Fibroblast of the conjunctiva (primary cell): Measurements from ENCODE around the gene OGFRL1.
"Not testable (repeated sequence)": the region's sequence is repeated elsewhere in the genome, so short reads cannot be mapped to it uniquely, and the experiment has no call there.

ENCODE experiments used
- DNase-seq: peaks from one replicate; pipeline ENCODE4 v3.0.0-alpha.2; 2010; ENCODE audit warnings: low read depth

The OGFRL1 gene

DNA sequence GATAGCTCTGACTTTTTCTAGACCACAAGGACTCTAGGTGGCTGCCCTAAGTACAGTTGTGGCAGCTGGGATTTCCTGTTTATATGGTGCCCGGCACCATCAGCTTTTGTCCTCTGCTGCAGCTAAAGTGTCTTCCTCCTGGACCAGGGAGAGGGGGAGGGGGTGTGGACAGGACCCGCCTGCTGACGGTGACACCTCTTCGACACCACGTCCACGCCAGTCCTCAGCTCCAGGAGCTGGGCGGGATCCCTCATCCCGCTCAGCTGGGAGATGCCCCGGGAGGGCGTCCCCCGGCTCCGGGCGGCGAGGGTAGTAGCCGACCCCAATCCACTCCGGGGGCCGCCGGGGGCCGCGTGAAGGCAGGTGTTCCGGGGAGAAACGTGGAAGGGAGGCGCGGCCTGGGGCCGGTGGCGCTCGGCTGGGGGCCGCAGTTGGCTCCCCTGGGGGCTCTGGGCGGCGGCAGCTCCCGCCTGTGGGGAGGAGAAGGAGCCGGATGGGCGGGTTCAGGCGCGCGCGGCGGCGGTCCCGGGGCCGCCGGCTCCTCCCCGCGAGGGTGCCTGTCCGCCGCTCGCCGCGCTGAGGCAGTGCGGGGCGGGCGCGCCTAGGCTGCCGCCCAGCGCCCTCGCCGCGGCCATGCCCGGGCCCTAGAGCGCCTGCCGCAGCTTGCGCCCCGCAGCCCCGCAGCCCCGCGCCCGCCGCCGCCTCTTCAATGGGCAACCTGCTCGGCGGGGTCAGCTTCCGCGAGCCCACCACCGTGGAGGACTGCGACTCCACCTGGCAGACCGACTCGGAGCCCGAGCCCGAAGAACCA lies at the start of gene OGFRL1:
TSS of gene OGFRL1 (plus strand) at position 584 of the 811 bp plus-strand sequence. CDS start at position 710, 126 bp downstream.
- peak; percentile 37 for DNase-seq

DNA sequence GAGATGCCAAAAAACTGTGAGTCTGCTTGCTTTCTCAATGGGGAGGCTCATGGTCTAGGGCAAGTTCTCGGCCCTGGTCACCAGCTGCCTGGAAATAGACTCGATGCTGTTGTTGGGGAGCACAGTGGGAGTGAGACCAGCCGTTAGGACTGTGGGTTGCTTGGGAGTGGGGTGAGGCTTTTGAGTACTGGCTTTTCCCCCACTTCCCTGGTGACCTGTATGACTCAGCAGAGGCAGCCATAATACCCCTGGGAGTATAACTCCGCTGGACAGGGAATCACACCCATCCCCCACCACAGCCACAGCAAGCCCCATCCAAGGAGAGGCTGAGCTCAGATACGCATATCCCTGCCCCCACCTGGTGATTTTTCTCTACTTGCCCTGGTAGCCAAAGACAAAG lies 48.9 kb upstream of the OGFRL1 start:
- no peak for DNase-seq

DNA sequence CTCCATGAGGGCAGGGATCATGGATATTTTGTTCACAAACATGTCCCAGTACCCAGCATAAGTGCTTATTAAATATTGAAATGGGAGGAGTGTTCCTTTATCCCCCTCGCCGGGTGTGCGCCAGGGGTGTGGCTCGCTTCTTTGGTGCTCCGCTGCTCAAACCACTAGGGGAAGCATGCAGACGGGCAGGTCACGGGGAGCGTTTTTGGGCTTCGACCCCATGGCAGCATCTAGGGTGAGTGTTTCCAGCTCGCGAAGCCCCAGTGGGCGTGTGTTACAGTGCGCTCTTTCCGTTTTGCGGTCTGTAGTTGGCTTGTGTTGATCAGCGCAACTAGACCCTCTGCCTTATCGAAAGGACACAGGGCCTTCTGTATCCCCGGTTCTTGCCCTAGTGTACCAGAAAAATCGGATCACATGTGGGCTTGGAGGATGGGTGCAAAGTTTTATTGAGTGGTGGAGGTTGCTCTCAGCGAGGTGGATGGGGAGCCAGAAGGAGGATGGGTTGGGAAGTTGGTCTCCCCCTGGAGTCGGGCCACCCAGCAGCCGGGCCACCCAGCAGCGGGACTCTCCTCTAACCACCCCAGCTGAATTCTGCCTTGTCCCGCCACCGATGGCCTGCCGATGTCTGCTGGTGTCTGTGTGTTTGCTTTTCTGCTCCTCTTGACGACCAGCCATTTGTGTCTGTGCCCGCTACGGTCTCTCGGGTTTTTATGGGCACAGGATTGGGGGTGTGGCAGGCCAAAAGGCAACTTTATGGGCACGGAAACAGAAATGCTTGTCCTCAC lies 43.2 kb upstream of the OGFRL1 start:
- no peak for DNase-seq

DNA sequence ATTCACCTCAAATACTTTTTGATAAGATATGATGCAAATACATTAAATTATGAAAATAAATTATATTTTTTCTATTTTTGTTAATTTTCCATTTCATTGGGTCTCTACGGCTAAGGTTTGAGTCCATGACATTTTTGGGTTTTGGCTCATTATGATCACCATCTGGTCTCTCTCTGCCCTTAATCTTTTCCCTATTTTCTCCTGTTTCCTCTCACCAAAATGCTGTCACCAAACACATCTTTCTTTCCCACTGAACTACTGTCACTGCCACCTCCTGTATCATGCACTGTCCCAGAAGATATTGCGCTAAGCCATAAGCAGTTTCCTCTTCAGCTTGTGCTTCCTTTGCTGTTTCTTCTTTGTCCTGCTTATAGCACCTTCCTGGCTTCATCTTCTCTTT lies 42.0 kb upstream of the OGFRL1 start:
- no peak for DNase-seq

DNA sequence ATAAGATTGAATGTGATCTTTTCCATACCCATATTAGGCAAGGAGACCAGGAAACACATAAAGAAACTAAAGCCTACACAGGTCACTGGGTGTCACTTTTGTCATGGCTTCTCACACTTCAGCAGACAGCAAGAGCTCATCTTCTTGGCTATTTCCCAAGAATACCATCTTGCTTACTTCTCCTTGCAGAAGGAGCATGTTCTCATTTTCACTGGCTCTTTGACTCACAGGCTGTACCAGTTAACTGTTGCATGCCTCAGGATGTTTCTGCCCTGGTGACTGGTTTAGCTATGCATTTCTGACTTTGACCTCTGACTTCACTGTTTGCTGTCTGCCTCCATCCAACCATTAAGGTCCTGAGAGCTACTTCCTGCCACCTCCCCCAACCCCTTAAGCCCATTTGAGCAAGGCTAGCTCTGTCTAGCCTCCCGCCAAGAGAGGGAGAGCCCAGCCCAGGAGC lies 40.3 kb upstream of the OGFRL1 start:
- DNase-seq, result peak; percentile 44

DNA sequence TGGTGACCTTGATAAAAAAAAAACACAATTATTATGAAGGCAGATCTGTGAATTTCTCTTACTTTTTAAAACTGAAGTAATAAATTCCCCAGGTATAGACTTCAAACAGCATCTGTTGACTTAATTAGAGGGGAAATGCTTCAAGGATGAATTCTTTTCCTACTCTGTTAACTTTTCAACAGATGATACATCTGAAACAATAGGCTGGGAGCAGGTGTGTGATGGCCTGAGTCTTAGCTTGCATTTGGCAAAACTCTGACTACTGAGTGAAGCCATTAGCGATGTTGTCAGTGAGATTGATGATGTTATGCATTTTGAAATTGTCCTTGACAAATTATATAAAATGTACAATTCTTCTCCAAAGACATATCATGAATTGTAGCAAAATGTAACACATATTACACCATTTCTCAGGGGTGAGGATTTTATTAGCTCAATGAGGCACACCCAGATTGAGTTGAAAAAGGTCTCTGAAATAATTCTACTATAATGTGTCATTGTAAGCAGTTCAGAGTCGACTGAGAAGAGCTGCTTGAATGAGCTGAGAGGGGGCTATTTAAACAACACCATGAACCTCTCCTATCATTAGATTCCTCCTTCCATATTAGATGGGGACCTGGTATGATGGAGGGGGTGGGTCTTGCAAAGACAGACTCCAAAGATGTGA lies 39.6 kb upstream of the OGFRL1 start:
- no peak for DNase-seq

DNA sequence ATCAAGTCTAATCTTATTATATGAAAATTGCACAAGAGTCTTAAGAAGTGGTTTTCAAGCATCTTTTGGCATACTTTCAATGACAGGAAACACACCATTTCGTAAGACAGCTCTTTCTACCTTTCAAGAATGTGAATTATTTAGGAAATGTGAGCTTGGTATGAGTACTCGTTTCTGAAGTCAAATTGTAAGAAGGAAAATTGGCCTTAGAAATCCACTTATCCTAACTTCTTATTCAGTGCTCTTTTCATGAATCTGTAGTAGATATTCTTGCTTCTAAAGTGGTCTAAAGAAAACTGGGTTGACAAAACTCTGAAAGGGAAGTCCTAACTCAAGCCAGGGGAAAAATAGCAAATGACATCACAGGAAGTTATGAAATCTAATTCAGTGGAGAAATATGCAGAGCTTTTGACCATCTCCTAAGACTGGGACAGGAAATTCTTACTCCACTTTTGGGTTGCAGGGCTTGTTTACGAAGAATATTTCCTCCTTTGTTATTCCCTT lies 38.5 kb upstream of the OGFRL1 start:
- peak; percentile 49 for DNase-seq

DNA sequence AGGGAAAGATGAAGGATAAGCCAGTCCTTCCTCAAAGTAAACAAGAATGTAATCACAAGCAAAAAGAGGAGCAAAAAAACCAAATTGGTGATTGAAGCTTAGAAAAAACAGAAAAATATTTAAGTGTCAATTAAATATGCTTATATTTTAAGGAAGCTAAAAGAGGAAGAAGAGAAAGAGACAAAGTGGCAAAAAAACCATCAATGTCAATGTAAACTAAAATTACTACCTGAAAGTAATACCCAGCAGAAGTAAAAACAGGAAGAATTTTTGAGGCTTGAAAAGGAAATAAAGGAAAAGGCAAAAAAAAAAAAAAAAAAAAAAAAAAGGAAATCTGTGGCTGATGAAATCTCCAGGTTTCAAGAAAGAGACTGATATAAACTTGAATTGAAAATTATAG lies 36.2 kb upstream of the OGFRL1 start:
- DNase-seq, result no peak

DNA sequence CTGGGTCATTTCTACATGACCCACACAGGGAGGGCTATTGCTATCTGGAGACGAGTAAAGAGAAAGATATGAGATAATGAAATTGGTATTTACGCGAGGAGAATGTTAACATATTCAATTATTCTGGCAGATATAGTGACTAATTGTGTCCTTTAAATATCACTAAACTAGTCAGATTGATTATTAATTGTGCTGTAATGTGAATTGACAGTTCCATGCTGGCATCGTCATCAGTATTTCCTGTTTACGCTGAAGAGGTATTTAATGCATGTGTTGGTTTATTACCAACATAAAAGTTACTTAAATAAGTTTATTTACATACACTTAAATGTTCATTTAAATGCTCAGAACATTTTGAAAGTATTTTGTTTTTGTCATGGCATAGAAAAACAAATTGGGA lies 35.7 kb upstream of the OGFRL1 start:
- no peak for DNase-seq

DNA sequence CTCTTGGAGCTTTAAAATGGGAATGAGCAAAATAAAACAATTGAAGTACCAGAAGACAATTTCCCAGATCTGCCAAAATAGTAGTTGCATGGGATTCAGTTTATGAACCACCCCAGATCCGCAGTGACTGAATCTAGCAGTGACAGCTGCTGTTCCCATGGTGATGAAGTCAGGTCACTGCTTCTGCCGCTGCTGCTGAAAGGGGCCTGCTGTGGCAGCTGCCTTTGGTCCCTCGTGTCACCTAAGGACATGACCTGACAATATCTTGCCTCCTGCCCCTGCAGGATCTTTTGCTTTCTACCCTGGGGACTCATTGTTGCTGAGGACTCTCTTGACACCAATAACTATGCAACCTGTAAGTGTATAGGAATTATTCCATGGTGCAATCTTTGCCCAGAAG lies 34.3 kb upstream of the OGFRL1 start:
- DNase-seq, result no peak

DNA sequence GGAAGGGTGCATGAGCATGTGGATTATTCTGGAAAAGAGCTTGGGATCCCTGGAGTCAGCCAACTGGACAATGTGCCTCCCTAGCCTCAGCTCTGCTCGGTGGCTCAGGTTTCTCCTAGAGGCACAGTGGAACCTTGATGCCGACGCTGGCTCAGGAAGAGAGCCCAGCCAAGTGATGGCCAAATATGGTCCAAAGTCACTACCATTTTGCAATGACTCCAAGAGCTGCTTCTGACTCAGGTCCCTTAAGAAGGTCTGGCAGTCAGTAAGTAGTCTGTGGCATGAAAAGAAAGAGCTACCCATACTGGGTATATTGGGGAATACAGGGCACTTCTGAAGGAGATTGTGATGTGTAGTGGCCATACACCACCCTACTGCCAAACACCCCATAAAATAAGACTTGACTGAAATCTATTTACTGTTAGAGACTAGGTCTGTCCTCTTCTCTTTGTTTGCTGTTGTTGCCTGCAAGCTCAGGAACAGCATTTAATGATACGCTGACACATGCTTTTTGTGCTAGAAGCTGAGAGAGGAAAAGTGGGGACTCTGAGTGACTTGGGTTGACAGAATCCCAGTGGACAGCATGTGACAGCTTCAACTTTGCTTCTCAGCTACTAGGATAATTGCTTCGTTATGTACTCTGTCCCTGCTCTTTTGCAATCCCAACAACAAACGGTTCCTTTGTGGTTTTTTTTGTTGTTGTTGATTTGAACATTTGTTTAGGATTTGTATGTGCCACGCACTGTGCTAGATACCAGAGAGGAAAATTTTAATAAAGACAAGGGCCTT lies 30.3 kb upstream of the OGFRL1 start:
- DNase-seq, result no peak

DNA sequence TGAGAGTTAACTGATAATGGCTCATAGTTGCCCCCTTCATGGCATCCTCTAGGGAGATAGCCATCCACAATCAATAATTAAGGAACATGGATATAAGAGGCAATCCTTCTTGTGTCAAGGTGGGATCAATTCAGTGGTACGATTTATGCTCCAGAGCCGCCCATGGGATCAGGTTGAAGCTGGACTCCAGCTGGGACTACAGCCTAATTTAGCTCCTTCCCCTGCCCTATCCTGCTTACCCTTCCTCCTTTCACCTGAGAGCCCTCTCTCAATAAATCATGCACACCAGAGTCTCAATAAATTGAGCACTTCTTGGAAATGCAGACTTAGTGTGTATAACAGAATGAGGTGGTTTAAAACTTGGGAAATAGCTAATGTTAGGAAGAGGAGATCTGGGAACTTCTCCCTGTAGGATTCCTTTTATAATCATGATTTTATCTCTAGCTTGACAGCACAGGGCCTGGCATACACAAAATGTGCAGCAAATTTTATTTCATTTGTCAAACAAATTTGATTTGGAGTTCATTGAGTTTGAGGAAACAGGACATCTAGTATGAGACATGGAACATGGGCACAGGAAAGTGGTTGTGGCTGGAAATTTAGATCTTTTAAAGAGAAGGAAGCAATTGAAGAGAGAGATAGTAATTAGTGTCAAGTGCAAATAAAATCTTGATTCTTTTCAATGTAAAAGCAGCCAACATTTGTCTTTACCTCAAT lies 28.6 kb upstream of the OGFRL1 start:
- no peak for DNase-seq

DNA sequence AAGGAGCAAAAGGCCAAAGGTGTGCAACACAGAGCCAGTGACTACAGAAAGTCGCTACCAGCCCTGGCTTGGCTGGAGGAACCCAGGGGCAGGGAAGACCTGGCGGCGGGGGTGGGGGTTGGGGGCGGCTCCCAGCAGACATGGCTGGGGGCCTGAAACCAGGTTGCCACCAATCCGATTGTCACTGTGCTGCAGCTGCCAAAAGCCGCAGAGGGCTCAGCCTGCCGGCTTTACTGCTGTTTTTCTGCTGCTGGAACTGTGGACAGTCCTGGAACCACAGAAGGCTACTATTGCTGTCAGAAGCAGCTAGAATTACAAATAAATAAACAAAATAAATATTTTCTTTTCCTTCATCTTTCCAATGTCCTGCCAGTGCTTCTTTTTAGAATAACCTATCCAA lies 25.7 kb upstream of the OGFRL1 start:
- DNase-seq, result no peak

DNA sequence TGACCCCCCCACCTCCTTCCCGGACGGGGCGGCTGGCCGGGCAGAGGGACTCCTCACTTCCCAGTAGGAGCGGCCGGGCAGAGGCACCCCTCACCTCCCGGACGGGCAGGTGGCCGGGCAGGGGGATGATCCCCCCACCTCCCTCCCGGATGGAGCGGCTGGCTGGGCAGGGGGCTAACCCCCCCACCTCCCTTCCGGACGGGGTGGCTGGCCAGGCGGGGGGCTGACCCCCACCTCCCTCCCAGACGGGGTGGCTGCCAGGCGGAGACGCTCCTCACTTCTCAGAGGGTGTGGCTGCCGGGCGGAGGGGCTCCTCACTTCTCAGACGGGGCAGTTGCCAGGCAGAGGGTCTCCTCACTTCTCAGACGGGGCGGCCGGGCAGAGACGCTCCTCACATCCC lies 22.2 kb upstream of the OGFRL1 start:
- not testable (repeated sequence) for DNase-seq

DNA sequence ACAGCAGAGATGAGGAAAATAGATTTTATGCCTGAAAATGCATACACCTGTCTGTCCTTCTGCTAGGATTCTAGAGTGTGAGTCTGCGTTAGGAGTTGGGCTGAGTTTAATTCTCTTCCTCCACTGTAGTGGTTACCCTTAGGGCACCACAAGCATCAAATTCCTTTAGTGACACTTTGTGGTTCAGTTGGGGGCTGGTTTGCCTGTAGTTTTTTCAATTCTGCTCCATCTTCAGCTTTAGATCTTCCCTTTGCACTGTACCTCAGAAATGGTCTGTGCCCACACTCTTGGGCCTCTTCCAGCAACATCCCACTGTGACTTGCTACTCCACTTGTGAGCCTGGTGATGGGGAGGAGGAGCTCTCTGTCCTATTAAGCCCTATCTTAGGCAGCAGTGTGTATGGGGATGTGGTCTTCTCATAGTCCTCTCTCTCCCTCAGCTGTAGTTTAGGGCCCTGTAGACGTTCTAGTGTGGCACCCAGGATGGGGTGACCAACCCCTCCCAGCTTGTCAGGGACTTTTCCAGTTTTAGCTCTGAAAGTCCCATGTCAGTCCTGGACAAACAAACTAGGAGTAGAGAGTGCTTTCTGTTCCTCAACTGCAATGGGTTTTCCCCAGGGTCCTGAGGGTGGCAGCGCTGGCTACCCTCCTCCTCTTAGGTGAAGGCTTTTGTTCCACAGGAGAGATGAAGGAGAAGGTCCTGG lies 19.7 kb upstream of the OGFRL1 start:
- DNase-seq, result no peak

DNA sequence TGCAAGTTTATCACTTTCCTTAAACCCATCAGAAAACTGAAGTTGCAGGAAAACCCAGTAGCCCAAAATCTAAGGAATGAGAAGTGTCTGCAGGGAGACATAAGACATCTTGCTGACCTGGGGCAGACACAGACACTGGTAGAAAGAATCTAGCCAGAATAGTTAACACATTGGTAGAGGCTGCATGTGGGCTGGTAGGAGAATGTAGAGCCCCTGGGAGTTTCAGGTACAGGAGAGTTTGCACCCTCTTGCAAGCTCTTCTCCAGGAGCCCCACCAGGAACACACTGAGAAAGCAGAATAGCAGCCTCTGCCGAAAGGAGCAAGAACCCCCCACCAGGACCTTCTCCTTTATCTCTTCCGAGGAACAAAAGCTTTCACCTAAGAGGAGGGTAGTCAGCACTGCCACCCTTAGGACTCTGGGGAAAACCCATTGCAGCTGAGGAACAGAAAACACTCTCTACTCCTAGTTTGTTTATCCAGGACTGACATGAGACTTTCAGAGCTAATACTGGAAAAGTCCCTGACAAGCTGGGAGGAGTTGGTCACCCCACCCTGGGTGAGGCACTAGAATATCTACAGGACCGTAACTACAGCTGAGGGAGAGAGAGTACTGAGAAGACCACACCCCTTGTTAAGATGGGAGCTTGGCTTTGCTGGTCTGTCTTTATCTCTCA lies 10.5 kb upstream of the OGFRL1 start:
- DNase-seq, result no peak

DNA sequence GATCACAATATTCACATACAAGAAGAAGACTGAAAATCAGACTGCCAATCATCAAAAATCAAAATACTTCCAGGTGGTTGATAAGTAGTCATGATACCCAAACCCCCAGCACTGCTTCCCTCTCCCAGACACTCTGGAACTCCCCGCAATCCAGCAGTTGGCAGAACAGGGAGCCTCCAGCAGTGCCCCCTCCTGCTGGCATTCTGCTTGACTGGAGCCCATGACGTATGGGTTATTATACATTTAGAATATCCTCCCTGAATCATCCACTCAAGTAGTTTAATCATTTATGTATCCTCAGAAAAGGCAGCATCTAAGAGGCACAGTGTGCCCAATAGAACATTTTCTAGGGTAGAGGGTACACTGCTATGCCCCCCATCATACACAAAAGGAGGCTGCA lies 9.3 kb upstream of the OGFRL1 start:
- no peak for DNase-seq

DNA sequence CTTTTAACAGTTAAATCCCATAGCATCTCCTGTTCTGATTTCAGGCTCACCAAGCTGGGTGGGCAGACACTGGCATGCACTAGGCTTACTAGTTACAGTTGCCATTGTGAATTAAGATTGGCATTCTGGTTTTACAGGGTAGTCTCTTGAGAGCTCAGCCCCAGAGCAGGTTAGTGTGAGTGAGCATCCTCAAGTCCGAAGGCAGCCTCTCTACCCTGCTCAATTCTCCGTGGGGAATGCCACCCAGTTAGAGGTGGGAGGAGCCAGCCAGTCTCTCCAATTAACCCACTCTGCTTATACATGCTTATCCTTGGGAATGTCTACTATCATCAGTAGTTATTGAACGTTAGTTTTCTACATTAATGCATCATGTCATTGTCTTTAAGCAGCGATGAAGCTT lies 8.9 kb upstream of the OGFRL1 start:
- DNase-seq, result no peak

DNA sequence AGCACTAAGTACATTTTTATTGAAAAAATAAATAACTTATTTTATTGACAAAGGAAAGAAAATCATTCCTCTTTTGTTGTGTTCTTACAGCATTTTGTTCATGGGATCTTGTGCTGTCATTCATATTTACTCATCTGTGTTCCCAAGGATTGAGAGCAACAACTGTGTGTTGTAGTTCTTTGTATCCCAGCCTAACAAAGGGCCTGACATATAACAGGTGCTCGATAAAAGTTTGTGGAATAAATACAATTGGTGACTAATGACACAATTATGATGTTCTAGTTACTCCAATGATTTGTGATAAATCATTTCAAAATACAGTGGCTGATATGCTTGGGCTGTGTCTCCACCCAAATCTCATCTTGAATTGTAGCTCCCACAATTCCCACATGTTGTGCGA lies 7.9 kb upstream of the OGFRL1 start:
- no peak for DNase-seq

DNA sequence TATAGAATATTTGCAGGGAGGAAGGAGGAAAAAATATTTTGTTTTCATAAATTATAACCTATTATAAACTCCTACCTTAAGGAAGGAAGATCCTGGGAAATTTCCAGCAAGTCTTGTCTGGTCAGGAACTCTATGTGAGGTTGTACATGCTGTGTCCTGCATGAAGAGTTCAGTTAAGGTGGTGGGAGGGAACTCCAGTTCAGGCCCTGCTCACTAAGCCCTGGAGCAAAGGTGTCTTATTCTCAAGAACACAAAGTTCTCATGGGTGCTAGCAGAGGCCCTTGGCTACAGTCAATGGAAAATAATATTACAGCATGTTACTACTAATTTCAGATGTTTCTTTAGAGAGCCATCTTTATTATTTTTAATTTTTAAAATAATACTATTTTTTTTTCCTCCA lies 3.8 kb upstream of the OGFRL1 start:
- DNase-seq, result no peak
